GM21723 (cell line): ENCODE measurements around the gene LRBA.
"Not testable (repeated sequence)": the region's sequence is repeated elsewhere in the genome, so short reads cannot be mapped to it uniquely, and the experiment has no call there.

ENCODE experiments used
- ATAC-seq: cut with Tn5 transposase; IDR thresholded peaks from one replicate; pipeline ENCODE4 v1.9.1; 2021; ENCODE audit warnings: mild to moderate bottlenecking, moderate library complexity; ENCODE audit not compliant: unreplicated experiment

Gene LRBA

DNA sequence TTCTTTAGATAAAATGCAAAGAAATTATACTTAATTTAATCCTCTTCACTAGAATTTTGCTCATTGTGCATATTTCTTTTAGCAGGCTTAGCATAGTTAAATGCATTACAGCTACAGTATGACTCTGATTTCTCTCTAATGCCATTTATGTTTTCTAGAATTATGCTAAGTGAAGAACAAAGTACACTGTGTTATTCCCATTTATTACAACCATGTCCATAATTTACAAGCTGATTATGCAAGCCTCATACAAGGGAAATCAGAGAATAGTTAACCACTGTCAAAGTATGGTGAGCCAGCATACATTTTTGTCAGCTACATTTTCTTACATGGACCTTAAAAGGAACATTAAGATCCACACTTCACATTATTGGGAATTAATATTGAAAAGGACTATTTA, 334.0 kb downstream of the LRBA start:
- ATAC-seq = no peak

DNA sequence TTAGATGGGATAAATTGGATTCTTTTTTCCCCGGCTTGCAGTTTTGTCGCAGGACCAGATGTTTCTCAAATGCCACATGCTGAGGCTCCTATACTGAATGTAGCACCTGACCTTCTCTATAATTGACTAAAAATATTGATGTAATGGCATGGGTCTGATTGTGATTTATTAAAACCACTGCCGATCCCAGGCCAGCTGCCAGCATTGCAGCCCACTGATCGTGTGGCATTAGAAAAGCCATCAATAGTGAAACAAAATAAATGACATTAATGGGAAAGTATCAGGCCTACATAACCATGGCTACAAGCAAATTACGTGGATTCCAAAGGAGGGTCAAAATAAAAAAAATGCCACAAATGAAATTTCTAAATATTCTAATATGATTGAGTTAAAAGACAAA, 334.4 kb downstream of the LRBA start:
- no peak for ATAC-seq

DNA sequence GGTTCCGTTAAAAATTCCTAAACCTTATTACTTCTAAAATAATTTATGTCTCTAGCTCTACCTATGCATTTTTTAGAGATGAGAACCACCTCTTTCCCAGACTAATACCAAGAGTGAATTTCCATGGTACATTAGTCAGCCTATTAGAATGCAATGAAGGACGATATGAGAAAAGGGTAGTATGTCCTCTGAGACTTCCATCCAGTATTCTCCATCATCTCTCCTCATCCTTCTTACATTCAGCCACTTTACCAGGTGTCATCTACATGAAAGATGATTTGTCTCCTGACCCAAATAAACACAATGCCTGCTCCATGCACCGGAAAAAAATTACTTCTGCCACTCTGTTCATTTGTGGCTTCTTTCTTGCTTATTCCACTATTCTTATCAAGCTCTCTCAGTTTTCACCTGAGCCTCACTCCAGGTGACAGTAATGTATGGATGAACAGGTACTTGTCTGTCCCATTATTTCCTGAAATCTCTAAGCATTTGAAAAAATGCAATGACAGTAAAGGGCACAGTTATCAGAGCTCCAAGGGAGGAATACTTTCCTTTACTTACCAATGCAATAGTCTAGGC, 335.2 kb downstream of the LRBA start:
- ATAC-seq = no peak

DNA sequence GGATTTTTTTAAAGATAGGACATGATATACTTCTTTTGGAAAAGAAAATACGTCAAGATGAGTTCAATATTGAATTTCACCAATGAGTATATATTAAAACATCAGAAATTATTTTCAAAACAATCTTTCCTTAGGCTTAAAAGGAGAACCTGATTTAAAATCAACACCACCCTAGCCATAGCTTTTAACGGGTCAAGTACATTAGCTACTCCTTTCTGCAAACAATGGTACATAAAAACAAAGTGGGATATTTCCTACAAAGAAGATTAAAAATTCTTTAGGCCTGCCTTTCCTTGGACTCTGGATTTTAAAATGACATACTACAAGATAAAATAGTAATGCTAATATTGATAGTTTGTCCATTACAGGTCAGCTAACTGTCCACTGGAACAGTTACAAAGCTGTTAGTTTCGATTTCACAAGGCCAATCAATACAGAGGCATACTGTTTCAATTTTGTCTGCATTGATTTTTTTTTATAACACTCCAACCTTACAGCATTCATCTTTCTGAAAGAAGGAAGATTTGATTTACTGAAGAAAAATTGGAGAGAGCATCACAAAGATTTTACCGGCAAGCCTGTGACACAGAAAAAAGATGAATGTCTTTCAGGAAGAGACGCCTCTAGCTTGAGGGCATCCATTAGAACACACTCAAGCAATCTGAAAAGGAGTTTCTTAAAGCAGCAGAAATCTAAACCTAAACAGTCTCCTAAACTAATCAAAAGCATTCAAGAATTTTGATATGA, 335.9 kb downstream of the LRBA start:
- no peak for ATAC-seq

DNA sequence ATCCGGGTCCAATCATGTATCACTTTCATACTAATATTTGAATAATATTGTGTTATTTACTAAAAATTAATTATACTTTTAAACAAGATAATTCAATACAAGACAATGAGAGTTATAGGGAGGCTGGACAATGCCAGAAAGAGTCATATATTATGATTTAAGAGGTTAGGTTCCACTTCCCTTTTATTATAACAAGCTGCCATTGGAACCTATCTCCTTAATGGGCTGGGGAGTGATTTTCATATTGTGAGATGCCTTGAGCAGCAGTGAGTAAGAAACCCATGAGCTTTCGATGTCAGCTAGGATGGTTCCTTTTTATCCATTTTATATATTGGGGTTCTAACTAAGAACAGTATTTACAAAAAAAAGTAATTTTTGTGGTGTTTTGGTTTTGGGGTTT, 341.3 kb downstream of the LRBA start:
- ATAC-seq = no peak

DNA sequence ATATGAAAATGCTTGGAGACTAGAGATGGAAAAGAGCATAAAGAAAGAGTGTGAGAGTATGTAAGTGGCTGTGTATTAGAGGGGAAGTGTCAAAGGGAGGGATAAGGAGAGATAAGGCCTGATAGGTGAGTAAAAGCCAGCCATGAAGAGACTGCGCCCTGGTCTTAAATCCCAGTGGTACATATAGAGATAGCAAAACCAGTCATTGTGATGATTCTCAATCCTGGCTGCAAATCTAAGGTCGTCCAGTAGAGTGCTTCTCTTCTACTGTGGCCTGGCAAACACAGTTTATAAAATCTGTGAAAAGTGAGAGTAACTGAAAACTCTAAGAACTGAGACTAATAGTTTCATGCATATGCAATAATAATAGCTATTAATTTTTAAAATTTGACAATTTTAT, 346.3 kb downstream of the LRBA start:
- no peak for ATAC-seq

DNA sequence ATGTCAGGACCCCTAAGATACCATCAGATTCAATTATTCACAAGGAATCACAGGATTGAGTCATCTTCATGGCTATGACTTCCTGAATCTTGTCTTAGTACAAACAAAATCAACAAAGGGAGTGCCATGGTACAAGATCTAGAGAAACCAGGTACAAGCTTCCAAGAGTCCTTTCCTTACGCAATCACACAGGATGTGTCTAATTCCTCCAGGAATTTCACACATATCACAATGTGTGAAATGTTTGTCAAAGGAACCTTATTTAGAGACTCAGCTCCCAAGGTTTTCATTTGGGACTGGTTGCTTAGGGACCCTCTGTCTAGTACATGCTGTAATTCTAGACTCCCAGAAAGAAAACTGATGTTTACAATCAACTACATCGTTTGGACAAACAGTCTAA, 350.1 kb downstream of the LRBA start:
- ATAC-seq = no peak

DNA sequence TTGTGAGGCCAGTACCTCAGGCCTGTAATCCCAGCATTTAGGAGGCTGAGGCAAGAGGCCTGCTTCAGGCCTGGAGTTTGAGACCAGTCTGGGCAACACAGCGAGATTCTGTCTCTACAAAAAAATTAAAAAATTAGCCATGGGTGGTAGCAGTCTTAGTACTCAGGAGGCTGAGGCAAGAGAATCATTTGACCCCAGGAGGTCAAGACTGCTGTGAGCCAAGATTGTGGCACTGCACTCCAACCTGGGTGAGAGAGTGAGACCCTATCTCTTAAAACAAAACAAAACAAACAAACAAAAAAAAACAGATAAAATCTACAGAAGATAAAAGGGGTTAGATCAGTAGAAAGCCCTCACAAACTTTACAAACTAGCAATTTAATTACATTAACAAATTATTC, 352.4 kb downstream of the LRBA start:
- ATAC-seq = no peak

DNA sequence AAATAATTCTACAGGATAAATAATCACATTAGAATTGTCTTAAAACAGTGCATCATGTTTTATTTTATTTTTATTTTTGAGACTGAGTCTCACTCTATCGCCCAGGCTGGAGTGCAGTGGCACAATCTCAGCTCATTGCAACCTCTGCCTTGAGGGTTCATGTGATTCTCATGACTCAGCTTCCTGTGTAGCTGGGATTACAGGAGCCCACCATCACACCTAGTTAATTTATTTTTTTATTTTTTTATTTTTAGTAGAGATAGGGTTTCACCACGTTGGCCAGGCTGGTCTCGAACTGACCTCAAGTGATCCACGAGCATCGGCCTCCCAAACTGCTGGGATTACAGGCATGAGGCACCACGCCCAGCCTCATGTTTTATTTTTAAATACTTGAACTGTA, 353.5 kb downstream of the LRBA start:
- not testable (repeated sequence) for ATAC-seq

DNA sequence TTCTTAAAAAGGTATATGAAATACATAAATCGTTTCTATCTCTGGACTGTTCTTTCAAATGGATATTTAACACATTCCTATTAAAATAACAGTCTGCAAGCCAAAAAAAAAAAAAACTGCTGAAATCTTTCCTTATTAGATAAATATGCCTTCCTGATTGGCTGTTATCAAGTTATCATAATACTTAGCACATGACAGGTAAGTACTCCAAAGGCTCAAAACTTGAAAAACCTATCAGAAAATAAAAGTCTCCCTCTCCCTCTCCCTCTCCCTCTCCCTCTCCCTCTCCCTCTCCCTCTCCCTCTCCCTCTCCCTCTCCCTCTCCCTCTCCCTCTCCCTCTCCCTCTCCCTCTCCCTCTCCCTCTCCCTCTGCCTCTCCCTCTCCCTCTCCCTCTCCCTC, 356.8 kb downstream of the LRBA start:
- ATAC-seq = not testable (repeated sequence)

DNA sequence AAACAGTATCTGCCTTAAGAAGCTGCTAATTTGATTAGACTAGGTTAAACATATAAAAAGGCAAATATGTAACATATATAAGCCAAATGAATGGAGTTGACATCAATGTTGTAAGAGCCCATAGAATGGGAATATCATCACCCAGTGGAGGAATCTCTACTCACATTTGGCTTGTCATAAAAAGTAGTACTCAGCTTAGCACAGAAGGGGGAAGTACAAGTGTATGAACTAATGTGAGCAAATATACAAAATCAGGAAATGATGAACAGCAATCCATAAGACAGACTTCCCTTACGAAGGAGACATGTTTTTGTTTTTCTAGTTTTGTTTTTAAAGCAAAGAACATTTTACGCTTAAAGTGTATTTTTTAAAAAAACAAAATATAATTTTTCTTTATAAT, 358.2 kb downstream of the LRBA start:
- ATAC-seq = no peak

DNA sequence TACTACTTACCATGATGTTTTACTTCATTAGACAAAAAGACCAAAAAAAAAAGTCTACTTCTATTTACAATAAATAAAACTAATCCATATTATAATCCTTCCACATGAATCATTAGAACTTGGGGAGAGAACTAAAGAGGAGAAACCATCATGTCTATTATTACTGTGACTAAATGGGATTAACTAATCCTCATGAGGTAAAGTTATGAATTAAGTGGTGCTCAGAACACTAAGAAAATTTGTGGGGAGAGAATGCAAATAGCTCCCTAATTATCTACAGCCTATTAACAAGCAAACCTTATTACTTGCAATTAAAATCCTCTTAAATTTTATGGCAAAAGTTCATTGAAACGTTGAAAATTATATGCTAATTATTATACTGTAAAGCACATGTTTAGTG, 364.3 kb downstream of the LRBA start:
- ATAC-seq = no peak

DNA sequence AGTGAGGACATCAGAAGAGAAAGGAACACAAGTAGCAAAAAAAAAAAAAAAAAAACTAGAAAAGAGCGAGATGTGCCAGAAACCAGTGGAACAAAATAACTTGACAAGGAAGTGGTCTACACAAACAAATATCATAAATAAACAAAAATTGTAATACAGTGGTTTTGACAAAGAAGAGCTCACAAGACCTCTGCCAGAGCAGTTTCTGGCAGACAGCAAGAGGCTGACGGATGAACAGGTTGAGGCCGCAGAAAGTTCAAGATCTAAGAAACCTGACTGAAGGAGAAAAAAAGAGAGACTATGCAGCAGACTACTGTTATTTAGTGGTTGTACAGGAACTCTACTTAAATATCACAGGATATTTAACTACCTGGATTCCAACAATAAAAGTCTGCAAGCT, 367.0 kb downstream of the LRBA start:
- ATAC-seq = no peak

DNA sequence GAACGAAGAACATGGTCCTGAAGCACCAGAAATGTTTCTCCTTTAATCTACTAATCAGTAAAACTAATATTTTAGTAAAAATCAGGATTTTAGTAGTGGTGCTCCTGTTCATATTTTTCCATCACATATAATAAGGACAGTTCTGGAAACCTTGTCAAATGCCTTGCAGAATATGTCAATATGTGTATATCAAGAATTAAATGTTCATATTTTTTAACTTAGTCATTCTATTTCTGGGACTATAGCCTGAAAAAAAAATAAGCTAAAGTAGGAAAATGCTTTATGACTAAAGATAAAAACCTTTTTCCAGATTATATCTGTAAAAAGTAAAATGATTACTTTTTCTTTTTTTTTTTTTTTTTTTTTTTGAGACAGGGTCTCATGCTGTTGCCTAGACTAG, 368.1 kb downstream of the LRBA start:
- no peak for ATAC-seq

DNA sequence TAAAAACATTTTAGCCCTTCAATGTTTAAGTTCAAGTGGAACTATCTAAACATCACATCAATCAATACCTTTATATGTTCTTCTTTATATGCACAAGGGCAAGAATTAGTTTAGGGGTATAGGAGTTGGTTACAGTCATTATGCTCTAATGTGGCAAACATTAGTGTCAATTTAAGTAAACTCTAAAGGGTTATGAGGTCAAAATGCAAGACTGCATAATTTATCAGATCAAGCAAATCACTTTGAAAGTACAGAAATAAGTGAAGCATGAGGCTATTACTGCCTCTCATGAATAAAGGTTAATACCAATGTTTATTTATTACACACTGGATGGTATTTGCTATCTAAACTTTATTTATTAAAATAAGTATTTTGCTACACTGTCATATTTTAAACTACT, 373.5 kb downstream of the LRBA start:
- ATAC-seq = no peak

DNA sequence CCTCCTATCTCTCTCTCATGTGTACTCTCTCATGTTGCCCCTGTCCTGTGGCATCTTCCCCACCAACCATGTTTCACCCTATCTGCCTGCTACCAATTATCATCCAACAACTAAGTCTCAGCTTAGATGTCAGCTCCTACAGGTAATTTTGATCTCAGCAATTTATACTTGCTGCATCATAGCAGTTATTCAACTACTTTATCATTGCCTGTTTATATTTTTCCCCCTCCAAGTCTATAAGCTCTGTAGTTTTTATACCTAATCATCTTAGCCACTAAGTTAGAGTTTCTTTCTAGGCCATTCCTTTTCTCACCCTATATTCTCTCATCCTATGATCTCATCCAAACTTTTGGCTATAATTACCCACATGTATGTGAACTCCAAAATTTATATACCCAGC, 382.4 kb downstream of the LRBA start:
- no peak for ATAC-seq

DNA sequence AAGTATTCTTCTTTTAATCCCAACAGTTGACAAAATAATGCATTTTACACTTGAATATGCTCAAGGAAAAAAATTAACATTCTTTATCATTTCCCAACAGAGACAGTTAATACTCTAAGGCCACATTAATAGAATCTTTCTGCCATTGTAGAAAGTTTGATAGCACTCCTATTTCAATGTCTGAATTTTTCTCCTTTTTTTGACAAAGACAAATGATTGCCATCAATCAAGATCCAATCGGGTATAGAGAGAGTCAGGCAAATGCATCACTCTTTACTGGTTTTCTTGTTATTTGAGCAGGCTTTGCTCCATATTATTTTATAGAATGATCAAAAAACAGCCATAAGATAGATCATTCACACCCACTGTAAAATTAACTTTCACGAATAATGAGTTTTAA, 387.0 kb downstream of the LRBA start:
- ATAC-seq = no peak

DNA sequence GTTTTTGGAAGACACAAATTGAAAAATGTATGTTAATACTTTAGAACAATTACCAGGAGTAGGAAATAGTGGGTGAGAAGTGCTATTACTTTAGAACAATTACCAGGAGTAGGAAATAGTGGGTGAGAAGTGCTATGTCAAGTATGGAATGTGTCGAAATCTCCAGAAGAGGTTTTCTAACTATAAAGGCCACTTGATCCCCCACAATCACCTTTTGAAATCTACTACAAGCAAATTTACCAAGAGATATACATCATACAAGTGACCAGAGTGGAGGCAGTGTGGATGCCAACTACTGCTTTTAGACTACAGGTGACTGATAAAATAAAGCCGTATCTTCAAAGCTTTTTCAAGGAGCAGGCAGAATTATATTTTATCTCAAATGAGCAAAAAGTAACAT, 390.1 kb downstream of the LRBA start:
- ATAC-seq = no peak

DNA sequence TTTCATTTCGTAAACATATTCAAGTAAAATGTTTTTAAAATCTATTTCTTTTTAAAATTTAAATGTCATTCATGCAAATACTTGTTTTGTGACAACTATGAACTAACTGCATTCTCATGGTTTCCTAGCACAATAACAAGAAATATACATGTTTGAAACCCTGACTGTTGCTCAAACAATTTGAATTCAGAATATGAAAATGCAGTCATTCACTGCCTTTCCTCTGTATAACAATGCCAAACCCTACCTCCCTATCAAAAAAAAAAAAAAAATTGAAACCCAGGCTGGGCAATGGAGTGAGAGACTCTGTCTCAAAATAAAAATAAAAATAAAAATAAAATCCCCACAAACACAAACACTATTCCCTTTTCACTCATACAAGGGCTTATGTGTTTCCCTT, 391.0 kb downstream of the LRBA start:
- no peak for ATAC-seq

DNA sequence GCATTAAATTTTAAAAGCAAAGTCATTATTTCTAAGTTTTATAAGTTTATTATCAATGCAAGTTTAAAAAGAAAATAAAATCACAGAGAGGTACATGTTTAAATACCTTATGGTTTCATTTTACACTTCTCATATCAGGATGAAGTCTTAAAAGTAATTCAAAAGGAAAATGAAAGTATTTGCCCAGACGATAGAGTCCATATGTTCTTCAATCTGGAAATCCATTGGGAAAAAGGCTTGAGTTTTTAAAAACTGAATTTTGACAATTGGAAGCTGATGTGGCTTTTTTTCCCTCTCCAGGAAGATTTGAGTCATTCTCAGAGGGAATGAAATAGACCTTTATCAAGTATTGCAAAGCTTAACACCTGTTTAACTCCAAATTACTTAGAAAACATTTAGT, 396.0 kb downstream of the LRBA start:
- peak; percentile 52 for ATAC-seq

DNA sequence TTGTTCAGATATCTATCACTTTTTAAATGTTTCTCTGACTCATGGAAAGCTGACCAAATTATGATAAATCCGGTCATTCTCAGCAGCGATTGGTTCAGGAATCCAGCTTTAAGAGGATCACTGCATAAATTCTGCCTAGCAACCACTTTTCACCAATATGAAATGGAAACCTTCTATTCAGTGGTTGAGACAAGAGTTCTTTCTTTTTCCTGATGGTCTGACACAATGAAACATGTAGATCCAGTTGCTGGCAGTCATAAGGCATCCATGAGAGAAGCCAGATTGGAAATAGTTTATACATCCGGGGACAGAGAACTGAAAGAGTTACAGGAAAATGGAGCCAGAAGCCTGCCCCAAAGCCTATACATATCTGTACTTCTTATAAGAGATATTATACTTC, 406.0 kb downstream of the LRBA start:
- no peak for ATAC-seq

DNA sequence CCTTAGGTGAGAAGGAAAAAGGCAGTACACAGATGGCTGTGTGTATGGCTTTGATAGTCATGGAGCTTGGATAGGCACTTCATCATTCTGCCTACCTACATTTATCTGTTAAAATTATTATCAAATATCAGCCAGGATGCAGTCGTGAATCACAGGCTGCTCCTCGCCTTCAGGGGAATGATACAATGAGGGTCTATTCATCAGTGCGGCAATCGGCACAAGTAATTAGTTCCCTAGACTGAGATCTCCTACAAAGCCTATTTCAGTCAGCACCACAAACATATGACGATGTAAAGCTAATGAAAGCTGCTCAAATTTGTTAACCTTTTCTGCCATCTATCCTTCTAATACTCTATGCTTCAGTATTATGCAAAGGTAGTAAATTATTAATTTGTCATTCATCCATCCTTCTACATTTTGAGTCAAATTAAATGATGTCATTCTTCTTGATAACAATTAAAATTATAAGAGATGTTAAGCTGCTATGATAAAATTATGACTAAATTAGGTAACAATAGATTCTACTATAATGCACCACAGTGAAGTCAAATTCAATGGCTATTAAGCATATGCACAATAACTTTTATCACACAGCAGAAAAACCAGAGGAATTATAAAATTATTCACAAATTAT, 414.2 kb downstream of the LRBA start:
- no peak for ATAC-seq

DNA sequence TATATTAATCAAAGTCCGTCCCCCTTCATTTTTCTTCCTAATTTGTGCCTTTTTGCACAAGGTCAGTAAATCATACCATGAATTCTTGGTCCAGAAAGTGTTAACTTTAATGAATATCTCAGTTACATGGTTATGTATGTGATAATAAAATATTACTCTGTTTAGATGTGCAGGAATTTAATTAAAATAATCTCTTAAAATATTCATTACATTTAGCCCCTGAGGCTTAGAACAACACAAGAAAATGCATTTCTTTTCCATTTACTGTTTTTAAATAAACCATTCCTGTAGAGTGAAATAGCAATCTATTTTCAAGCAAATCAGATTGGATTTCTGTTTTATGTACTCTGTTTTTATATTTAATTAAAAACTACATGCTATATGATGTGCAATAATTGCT, 415.5 kb downstream of the LRBA start:
- no peak for ATAC-seq
